SK-N-SH treated with all-trans-retinoic acid at 6 μM for 48 hours (cell line): ENCODE measurements around the gene ANKRD39.
A peak's percentile ranks its signal among the peaks of the same experiment; 100 is the strongest.

Experiments
- ATAC-seq: fragments of 200-7000 bp; cut with Tn5 transposase; 3 replicates; pipeline ENCODE4 v1.9.1; 2020; ENCODE audit warnings: mild to moderate bottlenecking, moderate library complexity
- ARNTL ChIP-seq: fragments of 450-650 bp; formaldehyde crosslinking; IDR thresholded peaks from 2 replicates; pipeline ENCODE4 v1.5.0; 2020; ENCODE audit warnings: low read depth, mild to moderate bottlenecking, moderate library complexity, borderline replicate concordance
- BACH2 ChIP-seq: fragments of 250-450 bp; sonication (Bioruptor Pico); IDR thresholded peaks from 2 replicates; pipeline ENCODE4 v1.9.0; 2021; ENCODE audit warnings: mild to moderate bottlenecking, borderline replicate concordance
- CREB5 ChIP-seq: fragments of 250-450 bp; sonication (Bioruptor Pico); IDR thresholded peaks from 2 replicates; pipeline ENCODE4 v1.5.1; 2020; ENCODE audit warnings: low read depth, mild to moderate bottlenecking, moderate library complexity
- CSDC2 ChIP-seq: fragments of 250-450 bp; sonication (Bioruptor Pico); IDR thresholded peaks from 2 replicates; pipeline ENCODE4 v1.5.0; 2020; ENCODE audit warnings: mild to moderate bottlenecking, moderate library complexity
- ESRRG ChIP-seq: fragments of 250-450 bp; sonication (Bioruptor Pico); IDR thresholded peaks from 2 replicates; pipeline ENCODE4 v1.6.1; 2021; ENCODE audit warnings: mild to moderate bottlenecking
- GLIS3 ChIP-seq: fragments of 250-450 bp; sonication (Bioruptor Pico); IDR thresholded peaks from 2 replicates; pipeline ENCODE4 v1.5.0; 2020; ENCODE audit warnings: mild to moderate bottlenecking, moderate library complexity
- ISL1 ChIP-seq: fragments of 250-450 bp; sonication (Bioruptor Pico); IDR thresholded peaks from 2 replicates; pipeline ENCODE4 v2.1.2; 2022; ENCODE audit warnings: mild to moderate bottlenecking, moderate library complexity
- OSR1 ChIP-seq: fragments of 250-450 bp; sonication (Bioruptor Pico); IDR thresholded peaks from 2 replicates; pipeline ENCODE4 v1.8.0; 2022; ENCODE audit warnings: moderate library complexity, mild to moderate bottlenecking, inconsistent platforms
- POU6F1 ChIP-seq: fragments of 250-450 bp; sonication (Bioruptor Pico); IDR thresholded peaks from 2 replicates; pipeline ENCODE4 v1.8.0; 2021; ENCODE audit warnings: low read depth, mild to moderate bottlenecking, moderate library complexity, borderline replicate concordance
- PPARA ChIP-seq: fragments of 250-450 bp; sonication (Bioruptor Pico); IDR thresholded peaks from 2 replicates; pipeline ENCODE4 v1.5.0; 2020; ENCODE audit warnings: mild to moderate bottlenecking, borderline replicate concordance
- RARB ChIP-seq: fragments of 250-450 bp; sonication (Bioruptor Pico); IDR thresholded peaks from 2 replicates; pipeline ENCODE4 v1.8.0; 2021; ENCODE audit warnings: mild to moderate bottlenecking, moderate library complexity
- TCF4 ChIP-seq: fragments of 250-450 bp; sonication (Bioruptor Pico); IDR thresholded peaks from 2 replicates; pipeline ENCODE4 v1.8.0; 2021; ENCODE audit warnings: mild to moderate bottlenecking, moderate library complexity, borderline replicate concordance
- TOX ChIP-seq: fragments of 250-450 bp; sonication (Bioruptor Pico); IDR thresholded peaks from 2 replicates; pipeline ENCODE4 v1.8.0; 2021; ENCODE audit warnings: mild to moderate bottlenecking, moderate library complexity, borderline replicate concordance
- TSHZ2 ChIP-seq: fragments of 250-450 bp; sonication (Bioruptor Pico); IDR thresholded peaks from 2 replicates; pipeline ENCODE4 v1.5.0; 2020; ENCODE audit warnings: mild to moderate bottlenecking, moderate library complexity
- ZC3H10 ChIP-seq: fragments of 250-450 bp; sonication (Bioruptor Pico); IDR thresholded peaks from 2 replicates; pipeline ENCODE4 v1.5.1; 2021; ENCODE audit warnings: mild to moderate bottlenecking, moderate library complexity
- ZFP3 ChIP-seq: fragments of 250-450 bp; sonication (Bioruptor Pico); IDR thresholded peaks from 2 replicates; pipeline ENCODE4 v1.5.0; 2020; ENCODE audit warnings: mild to moderate bottlenecking, moderate library complexity
- ZNF565 ChIP-seq: fragments of 450-650 bp; formaldehyde crosslinking; conservative IDR thresholded peaks from 2 replicates; pipeline ENCODE4 v1.5.0; 2020; ENCODE audit warnings: low read depth, mild to moderate bottlenecking, moderate library complexity
- ZNF8 ChIP-seq: fragments of 450-650 bp; formaldehyde crosslinking; IDR thresholded peaks from 2 replicates; pipeline ENCODE4 v1.5.0; 2020; ENCODE audit warnings: mild to moderate bottlenecking, moderate library complexity
- TF ChIP-seq, protein P1 (sequence below): fragments of 250-450 bp; sonication (Bioruptor Pico); IDR thresholded peaks from 2 replicates; pipeline ENCODE4 v1.5.1; 2021; ENCODE audit warnings: mild to moderate bottlenecking, moderate library complexity
- TF ChIP-seq, protein P2 (sequence below): fragments of 250-450 bp; sonication (Bioruptor Pico); IDR thresholded peaks from 2 replicates; pipeline ENCODE4 v1.8.0; 2020; ENCODE audit warnings: mild to moderate bottlenecking, moderate library complexity, borderline replicate concordance

The ANKRD39 gene

DNA sequence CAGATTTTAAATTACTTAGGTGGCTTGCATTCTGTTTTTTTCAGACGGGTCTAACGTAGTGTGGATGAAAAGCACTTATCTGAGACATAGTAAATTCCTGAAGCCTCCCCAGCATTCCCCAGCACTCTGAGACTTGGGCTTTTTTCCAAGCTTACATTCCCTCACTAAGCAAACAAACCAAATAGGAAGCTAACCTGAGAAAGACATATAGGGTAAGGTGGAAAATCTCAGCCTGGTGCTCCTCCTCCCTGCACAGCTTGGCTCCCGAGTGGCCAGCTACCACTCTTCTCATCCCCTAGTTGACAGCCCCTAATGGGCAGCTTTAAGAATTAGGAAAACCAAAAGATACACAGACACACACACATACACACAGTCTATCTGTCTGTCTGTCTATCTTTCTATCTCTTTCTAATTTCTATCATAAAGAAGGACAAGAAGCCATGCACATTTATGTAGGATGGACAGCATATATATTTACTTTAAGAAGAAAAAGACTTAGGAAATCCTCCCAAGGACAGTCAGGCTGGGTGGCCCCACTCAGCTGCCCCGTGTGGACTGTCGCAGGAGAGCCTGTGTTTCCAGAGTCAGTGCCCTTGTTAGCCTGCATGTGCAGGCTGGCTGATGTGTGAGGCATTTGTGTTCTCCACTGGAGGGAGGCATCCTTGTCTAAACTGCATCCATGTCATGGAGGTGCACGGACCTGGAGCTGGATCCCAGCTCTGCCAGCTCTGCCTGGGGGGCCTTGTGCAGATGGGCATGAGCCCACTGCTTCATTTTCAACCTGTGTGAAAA, 33.5 kb downstream of the ANKRD39 start:
- TF ChIP-seq ISL1 (CRISPR knock-in tag), result peak; percentile 24; the same call in 1 of the 2 replicates
- no peak for TF ChIP-seq ZC3H10 (CRISPR knock-in tag)
- no peak for TF ChIP-seq ZFP3 (CRISPR knock-in tag)
- no peak for TF ChIP-seq ZNF565 (CRISPR knock-in tag)
- no peak for TF ChIP-seq PPARA (CRISPR knock-in tag)
- no peak for TF ChIP-seq ZNF8 (CRISPR knock-in tag)
- TF ChIP-seq ESRRG (CRISPR knock-in tag), result no peak
- ATAC-seq, result peak; percentile 62

GRCh38 chr2:96823198-96823597, 34.6 kb downstream of the ANKRD39 start:
- no peak for TF ChIP-seq OSR1 (CRISPR knock-in tag)
- TF ChIP-seq, protein P1, sequence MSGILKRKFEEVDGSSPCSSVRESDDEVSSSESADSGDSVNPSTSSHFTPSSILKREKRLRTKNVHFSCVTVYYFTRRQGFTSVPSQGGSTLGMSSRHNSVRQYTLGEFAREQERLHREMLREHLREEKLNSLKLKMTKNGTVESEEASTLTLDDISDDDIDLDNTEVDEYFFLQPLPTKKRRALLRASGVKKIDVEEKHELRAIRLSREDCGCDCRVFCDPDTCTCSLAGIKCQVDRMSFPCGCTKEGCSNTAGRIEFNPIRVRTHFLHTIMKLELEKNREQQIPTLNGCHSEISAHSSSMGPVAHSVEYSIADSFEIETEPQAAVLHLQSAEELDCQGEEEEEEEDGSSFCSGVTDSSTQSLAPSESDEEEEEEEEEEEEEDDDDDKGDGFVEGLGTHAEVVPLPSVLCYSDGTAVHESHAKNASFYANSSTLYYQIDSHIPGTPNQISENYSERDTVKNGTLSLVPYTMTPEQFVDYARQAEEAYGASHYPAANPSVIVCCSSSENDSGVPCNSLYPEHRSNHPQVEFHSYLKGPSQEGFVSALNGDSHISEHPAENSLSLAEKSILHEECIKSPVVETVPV (CRISPR knock-in tag), result no peak
- no peak for TF ChIP-seq ISL1 (CRISPR knock-in tag)
- TF ChIP-seq CREB5 (CRISPR knock-in tag), result no peak
- no peak for TF ChIP-seq ZC3H10 (CRISPR knock-in tag)
- TF ChIP-seq TSHZ2, result no peak
- TF ChIP-seq ZNF565 (CRISPR knock-in tag), result no peak
- no peak for TF ChIP-seq RARB
- no peak for TF ChIP-seq CSDC2 (CRISPR knock-in tag)
- TF ChIP-seq, protein P2, sequence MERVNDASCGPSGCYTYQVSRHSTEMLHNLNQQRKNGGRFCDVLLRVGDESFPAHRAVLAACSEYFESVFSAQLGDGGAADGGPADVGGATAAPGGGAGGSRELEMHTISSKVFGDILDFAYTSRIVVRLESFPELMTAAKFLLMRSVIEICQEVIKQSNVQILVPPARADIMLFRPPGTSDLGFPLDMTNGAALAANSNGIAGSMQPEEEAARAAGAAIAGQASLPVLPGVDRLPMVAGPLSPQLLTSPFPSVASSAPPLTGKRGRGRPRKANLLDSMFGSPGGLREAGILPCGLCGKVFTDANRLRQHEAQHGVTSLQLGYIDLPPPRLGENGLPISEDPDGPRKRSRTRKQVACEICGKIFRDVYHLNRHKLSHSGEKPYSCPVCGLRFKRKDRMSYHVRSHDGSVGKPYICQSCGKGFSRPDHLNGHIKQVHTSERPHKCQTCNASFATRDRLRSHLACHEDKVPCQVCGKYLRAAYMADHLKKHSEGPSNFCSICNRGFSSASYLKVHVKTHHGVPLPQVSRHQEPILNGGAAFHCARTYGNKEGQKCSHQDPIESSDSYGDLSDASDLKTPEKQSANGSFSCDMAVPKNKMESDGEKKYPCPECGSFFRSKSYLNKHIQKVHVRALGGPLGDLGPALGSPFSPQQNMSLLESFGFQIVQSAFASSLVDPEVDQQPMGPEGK, result no peak
- TF ChIP-seq ZNF8 (CRISPR knock-in tag), result no peak
- no peak for TF ChIP-seq GLIS3 (CRISPR knock-in tag)
- TF ChIP-seq ZFP3 (CRISPR knock-in tag), result no peak
- ATAC-seq, result peak; percentile 53

DNA sequence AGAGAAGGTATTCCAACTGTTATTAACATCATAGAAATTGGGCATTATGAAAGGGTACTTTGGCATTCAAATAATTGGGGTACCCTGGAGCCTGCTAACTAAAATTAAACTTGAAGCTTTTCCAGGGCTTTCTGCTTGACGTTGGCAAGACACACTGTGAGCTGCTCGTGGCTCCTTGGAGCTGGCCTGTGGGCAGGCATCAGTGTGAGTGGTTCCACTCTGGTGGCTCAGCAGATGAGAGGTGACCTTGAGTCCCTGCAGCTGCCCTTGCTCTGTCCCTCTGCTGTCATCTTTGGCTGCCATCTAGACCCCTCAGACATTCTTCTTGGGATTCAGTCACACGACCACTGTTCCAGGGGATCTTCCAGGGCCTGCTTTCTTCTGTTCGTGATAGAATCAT, 35.0 kb downstream of the ANKRD39 start:
- TF ChIP-seq GLIS3 (CRISPR knock-in tag) (no peak), ISL1 (CRISPR knock-in tag) (no peak), OSR1 (CRISPR knock-in tag) (no peak), TCF4 (CRISPR knock-in tag) (no peak), BACH2 (CRISPR knock-in tag) (no peak), ARNTL (CRISPR knock-in tag) (no peak), POU6F1 (CRISPR knock-in tag) (no peak), ZNF8 (CRISPR knock-in tag) (no peak), ZFP3 (CRISPR knock-in tag) (no peak), TOX (no peak)
- ATAC-seq, result no peak; the same call in 2 of the 3 replicates
